LNCAP (cell line): Measurements from ENCODE around the gene SCCPDH.

ENCODE experiments used
- CTCF ChIP-seq: fragments of 450-650 bp; IDR thresholded peaks from 2 replicates; pipeline ENCODE4 v1.5.1; 2017; ENCODE audit warnings: mild to moderate bottlenecking

SCCPDH gene

GRCh38 chr1:246698466-246699094, 25.6 kb upstream of the SCCPDH start:
- TF ChIP-seq CTCF: no peak

GRCh38 chr1:246699095-246699735, 25.0 kb upstream of the SCCPDH start:
- peak; percentile 90 for TF ChIP-seq CTCF

GRCh38 chr1:246703581-246703980, 20.6 kb upstream of the SCCPDH start:
- TF ChIP-seq CTCF: no peak

- TF ChIP-seq CTCF: no peak
Measured at GRCh38 chr1:246705368-246705767, 18.8 kb upstream of the SCCPDH start.

- TF ChIP-seq CTCF: no peak
Measured at GRCh38 chr1:246708166-246708565, 16.0 kb upstream of the SCCPDH start.

- TF ChIP-seq CTCF: no peak
Measured at GRCh38 chr1:246709196-246709595, 15.0 kb upstream of the SCCPDH start.

- no peak for TF ChIP-seq CTCF
Measured at GRCh38 chr1:246709835-246710234, 14.4 kb upstream of the SCCPDH start.
